ENCODE data around the gene CFAP298.
"Not testable (repeated sequence)": the region's sequence is repeated elsewhere in the genome, so short reads cannot be mapped to it uniquely, and the experiment has no call there.

CFAP298 gene

GRCh38 chr21:32612075-32612998 is at the start of gene CFAP298:
Gene CFAP298 (minus strand): TSS chr21:32612377. CDS start chr21:32612243, 134 bp downstream.
- DNase-seq, result peak; percentile 90 to 93

- not testable (repeated sequence) for DNase-seq
Measured at GRCh38 chr21:32661026-32661782, 49.0 kb upstream of the CFAP298 start.

- DNase-seq, result no peak
Measured at GRCh38 chr21:32658524-32658923, 46.3 kb upstream of the CFAP298 start.

GRCh38 chr21:32653326-32653901 is 41.2 kb upstream of the CFAP298 start:
- DNase-seq, result peak; percentile 61 to 67

- no peak for DNase-seq
Measured at GRCh38 chr21:32648165-32648564, 36.0 kb upstream of the CFAP298 start.

- DNase-seq, result no peak
Measured at GRCh38 chr21:32645261-32646182, 33.3 kb upstream of the CFAP298 start.

- DNase-seq, result no peak
Measured at GRCh38 chr21:32641710-32642698, 29.8 kb upstream of the CFAP298 start.

- no peak for DNase-seq
Measured at GRCh38 chr21:32626621-32627196, 14.5 kb upstream of the CFAP298 start.

- not testable (repeated sequence) for DNase-seq
Measured at GRCh38 chr21:32618218-32618617, 6.0 kb upstream of the CFAP298 start.

- DNase-seq, result no peak
Measured at GRCh38 chr21:32613436-32614043, 1.4 kb upstream of the CFAP298 start.

- DNase-seq, result no peak
Measured at GRCh38 chr21:32612999-32613337, 791 bp upstream of the CFAP298 start.

GRCh38 chr21:32611471-32611997 is 643 bp downstream of the CFAP298 start:
- DNase-seq, result peak; percentile 50 to 57

- not testable (repeated sequence) for DNase-seq
Measured at GRCh38 chr21:32610940-32611339, 1.2 kb downstream of the CFAP298 start.

- no peak for DNase-seq
Measured at GRCh38 chr21:32608851-32609250, 3.3 kb downstream of the CFAP298 start.

- DNase-seq, result no peak
Measured at GRCh38 chr21:32605469-32605868, 6.7 kb downstream of the CFAP298 start.

- no peak for DNase-seq
Measured at GRCh38 chr21:32604464-32604863, 7.7 kb downstream of the CFAP298 start.

GRCh38 chr21:32603131-32603530 is 9.0 kb downstream of the CFAP298 start:
- no peak for DNase-seq

- no peak for DNase-seq
Measured at GRCh38 chr21:32602099-32602498, 10.1 kb downstream of the CFAP298 start.

GRCh38 chr21:32599526-32599925 is 12.7 kb downstream of the CFAP298 start:
- no peak for DNase-seq

GRCh38 chr21:32599091-32599490 is 13.1 kb downstream of the CFAP298 start:
- no peak for DNase-seq
